Ovary (tissue), 3 donors: ENCODE data around the gene SAMD4A.

ENCODE experiments used
- POLR2A ChIP-seq: fragments of 450-650 bp; IDR thresholded peaks from one replicate; pipeline ENCODE4 v1.6.1; 2017; ENCODE audit warnings: antibody characterized with exemption, mild to moderate bottlenecking, moderate library complexity
- TF ChIP-seq, protein P1 (sequence below), 3 donors: fragments of 450-650 bp in 2 of 3; fragments of 200-600 bp in 1 of 3; IDR thresholded peaks; one replicate each; pipeline versions ENCODE4 v1.5.1 to v1.8.0; 2016 to 2022; ENCODE audit warnings: antibody characterized with exemption in 3 of 3, mild to moderate bottlenecking in 1 of 3
- donor health status: DM: no; HTN: no; CAD: no.

DNA sequence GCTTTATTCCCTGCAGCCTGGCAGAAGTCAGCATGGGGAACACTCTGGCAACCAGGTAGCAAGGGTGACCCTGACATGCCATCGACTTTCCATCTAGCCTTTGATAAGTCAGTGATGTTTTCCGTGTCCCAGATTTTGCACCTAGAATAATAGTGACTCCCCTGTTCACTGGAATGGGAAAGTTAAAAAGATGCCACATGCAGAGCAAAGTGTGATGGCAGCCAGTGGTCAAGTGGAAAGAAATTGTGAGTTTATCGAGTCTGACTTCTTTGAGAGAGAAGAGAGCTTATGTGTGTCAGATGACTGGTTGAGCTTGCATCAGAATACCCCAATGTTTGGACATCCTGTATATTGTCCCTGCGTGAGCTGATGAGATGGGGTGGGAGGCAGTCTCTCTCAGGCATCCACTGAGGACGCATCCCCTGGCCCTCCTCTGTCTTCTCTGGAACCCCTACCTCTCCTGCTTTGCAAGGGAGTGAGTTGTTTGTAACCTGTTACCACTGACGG is 187.2 kb downstream of the SAMD4A start:
- TF ChIP-seq, protein P1, sequence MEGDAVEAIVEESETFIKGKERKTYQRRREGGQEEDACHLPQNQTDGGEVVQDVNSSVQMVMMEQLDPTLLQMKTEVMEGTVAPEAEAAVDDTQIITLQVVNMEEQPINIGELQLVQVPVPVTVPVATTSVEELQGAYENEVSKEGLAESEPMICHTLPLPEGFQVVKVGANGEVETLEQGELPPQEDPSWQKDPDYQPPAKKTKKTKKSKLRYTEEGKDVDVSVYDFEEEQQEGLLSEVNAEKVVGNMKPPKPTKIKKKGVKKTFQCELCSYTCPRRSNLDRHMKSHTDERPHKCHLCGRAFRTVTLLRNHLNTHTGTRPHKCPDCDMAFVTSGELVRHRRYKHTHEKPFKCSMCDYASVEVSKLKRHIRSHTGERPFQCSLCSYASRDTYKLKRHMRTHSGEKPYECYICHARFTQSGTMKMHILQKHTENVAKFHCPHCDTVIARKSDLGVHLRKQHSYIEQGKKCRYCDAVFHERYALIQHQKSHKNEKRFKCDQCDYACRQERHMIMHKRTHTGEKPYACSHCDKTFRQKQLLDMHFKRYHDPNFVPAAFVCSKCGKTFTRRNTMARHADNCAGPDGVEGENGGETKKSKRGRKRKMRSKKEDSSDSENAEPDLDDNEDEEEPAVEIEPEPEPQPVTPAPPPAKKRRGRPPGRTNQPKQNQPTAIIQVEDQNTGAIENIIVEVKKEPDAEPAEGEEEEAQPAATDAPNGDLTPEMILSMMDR (IDR thresholded peaks at IDR 0.05) = no peak
- TF ChIP-seq POLR2A = no peak
